Trophoblast cell (in vitro differentiated cells and primary cell): ENCODE results near the gene CDK3.

Experiments
- DNase-seq, 2 donors: peaks; one replicate each; pipeline ENCODE4 v3.0.0-alpha.2; 2016
- H2AFZ ChIP-seq: 2 replicates; pipeline ENCODE4 v1.6.1; 2013; ENCODE audit warnings: low read length, moderate library complexity, mild to moderate bottlenecking; ENCODE audit not compliant: insufficient read depth, poor library complexity
- H2AK5ac ChIP-seq: 2 replicates; pipeline ENCODE4 v1.6.1; 2013; ENCODE audit warnings: mild to moderate bottlenecking, low read length
- H2BK120ac ChIP-seq: 2 replicates; pipeline ENCODE4 v1.6.1; 2013; ENCODE audit warnings: low read length, mild to moderate bottlenecking, moderate library complexity; ENCODE audit not compliant: insufficient read depth, poor library complexity
- H2BK12ac ChIP-seq: 2 replicates; pipeline ENCODE4 v1.6.1; 2013; ENCODE audit warnings: mild to moderate bottlenecking, low read length, moderate library complexity
- H2BK5ac ChIP-seq: 2 replicates; pipeline ENCODE4 v1.6.1; 2013; ENCODE audit warnings: low read length, low read depth, moderate library complexity, mild to moderate bottlenecking; ENCODE audit not compliant: poor library complexity
- H3K14ac ChIP-seq: 2 replicates; pipeline ENCODE4 v1.6.1; 2013; ENCODE audit warnings: mild to moderate bottlenecking, low read length
- H3K18ac ChIP-seq: 2 replicates; pipeline ENCODE4 v1.6.1; 2013; ENCODE audit warnings: mild to moderate bottlenecking, low read length
- H3K23ac ChIP-seq: 2 replicates; pipeline ENCODE4 v1.6.1; 2013; ENCODE audit warnings: low read length
- H3K27ac ChIP-seq: 2 replicates; pipeline ENCODE4 v1.5.1; 2013; ENCODE audit warnings: low read depth, mild to moderate bottlenecking, inconsistent platforms, low read length, moderate library complexity
- H3K27me3 ChIP-seq: 2 replicates; pipeline ENCODE4 v1.6.1; 2013; ENCODE audit warnings: inconsistent platforms, mild to moderate bottlenecking, low read length, moderate library complexity; ENCODE audit not compliant: insufficient read depth
- H3K36me3 ChIP-seq, 2 experiments: 1 replicate in 1 of 2; 2 replicates in 1 of 2; pipeline ENCODE4 v1.6.1; 2013; ENCODE audit warnings: low read length in 2 of 2, mild to moderate bottlenecking in 2 of 2, moderate library complexity in 1 of 2; ENCODE audit not compliant: insufficient read depth in 2 of 2, control insufficient read depth in 1 of 2
- H3K4ac ChIP-seq: 2 replicates; pipeline ENCODE4 v1.6.1; 2013; ENCODE audit warnings: low read depth, mild to moderate bottlenecking, low read length, moderate library complexity
- H3K4me1 ChIP-seq, 2 experiments: 1 replicate in 1 of 2; 2 replicates in 1 of 2; pipeline ENCODE4 v1.6.1; 2013; ENCODE audit warnings: low read length in 2 of 2, mild to moderate bottlenecking in 2 of 2, moderate library complexity in 1 of 2; ENCODE audit not compliant: insufficient read depth in 2 of 2, control insufficient read depth in 1 of 2
- H3K4me2 ChIP-seq: 2 replicates; pipeline ENCODE4 v1.6.1; 2013; ENCODE audit warnings: inconsistent platforms, mild to moderate bottlenecking, low read length, moderate library complexity
- H3K4me3 ChIP-seq: 2 replicates; pipeline ENCODE4 v1.5.1; 2013; ENCODE audit warnings: mild to moderate bottlenecking, low read depth, low read length, inconsistent platforms
- H3K79me1 ChIP-seq: one replicate; pipeline ENCODE4 v1.6.1; 2013; ENCODE audit warnings: low read length
- H3K79me2 ChIP-seq: 2 replicates; pipeline ENCODE4 v1.6.1; 2013; ENCODE audit warnings: low read length, mild to moderate bottlenecking; ENCODE audit not compliant: control insufficient read depth, insufficient read depth, poor library complexity
- H3K9ac ChIP-seq: 2 replicates; pipeline ENCODE4 v1.6.1; 2013; ENCODE audit warnings: mild to moderate bottlenecking, low read length
- H3K9me3 ChIP-seq: 2 replicates; pipeline ENCODE4 v1.6.1; 2013; ENCODE audit warnings: low read depth, mild to moderate bottlenecking, control low read depth, inconsistent platforms, low read length; ENCODE audit not compliant: insufficient read depth
- H4K12ac ChIP-seq: 2 replicates; pipeline ENCODE4 v1.6.1; 2013; ENCODE audit warnings: low read depth, mild to moderate bottlenecking, low read length, moderate library complexity
- H4K8ac ChIP-seq: 2 replicates; pipeline ENCODE4 v1.6.1; 2013; ENCODE audit warnings: low read depth, mild to moderate bottlenecking, low read length, moderate library complexity
- H4K91ac ChIP-seq: one replicate; pipeline ENCODE4 v1.6.1; 2013; ENCODE audit warnings: low read depth, mild to moderate bottlenecking, low read length, moderate library complexity
- WGBS: extraction: QIAGEN DNeasy Blood & Tissue Kit; methylation state at CpG from one replicate; pipeline ENCODE4 v1.1.7; 2013; ENCODE audit warnings: missing lambda C conversion rate; ENCODE audit not compliant: insufficient read length, insufficient coverage; ENCODE audit errors: extremely low coverage; 5-methylcytosine and 5-hydroxymethylcytosine counted together

Gene CDK3

DNA sequence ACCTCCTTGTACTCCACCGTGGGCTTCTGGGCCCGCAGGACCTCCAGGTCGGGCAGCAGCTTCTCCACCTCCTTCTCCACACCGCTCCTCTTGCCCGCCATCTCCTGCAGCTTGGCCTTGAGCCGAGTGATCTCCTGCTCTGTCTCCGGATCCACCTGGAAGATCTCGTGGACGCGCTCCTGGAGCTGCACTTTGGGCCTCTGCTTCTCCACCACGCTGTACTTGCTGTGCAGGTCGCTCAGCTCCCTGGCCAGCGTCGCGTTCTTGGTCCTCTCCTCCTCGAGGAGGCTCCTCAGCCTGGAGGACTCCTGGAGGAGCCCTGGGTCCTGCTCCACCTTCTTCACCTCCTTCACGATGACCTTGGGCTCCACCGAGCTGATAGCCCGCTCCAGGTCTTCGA is 8.8 kb downstream of the CDK3 start:
- Histone ChIP-seq H2AFZ (no peak overlapping the region), H3K79me1 (no peaks in the 10 kb centered on the region), H3K14ac (no peak overlapping the region), H4K8ac (no peak overlapping the region), H3K4me1 (peaks cover 5 to 7% of the 10 kb centered on the region in 2 experiments), H3K9me3 (peaks cover 5% of the 10 kb centered on the region), H3K79me2 (no peaks in the 10 kb centered on the region), H3K23ac (no peak overlapping the region), H4K12ac (no peak overlapping the region), H3K4me2 (no peak overlapping the region), H3K18ac (no peak overlapping the region), H3K36me3 (peaks cover 0 to 10% of the 10 kb centered on the region in 2 experiments), H3K27ac (no peak overlapping the region), H2BK12ac (no peak overlapping the region), H3K9ac (no peak overlapping the region), H2BK120ac (no peak overlapping the region), H3K4me3 (no peak overlapping the region), H3K27me3 (no peaks in the 10 kb centered on the region), H2BK5ac (no peak overlapping the region), H3K4ac (no peak overlapping the region), H2AK5ac (no peak overlapping the region), H4K91ac (no peak overlapping the region)
- no peak for DNase-seq
- WGBS: no CpG with 5 or more reads among the region's 20 CpGs

GRCh38 chr17:76009969-76010661 is 9.5 kb downstream of the CDK3 start:
- no peak for DNase-seq
- no peak overlapping the region for H2BK12ac ChIP-seq
- peaks cover 5 to 7% of the 10 kb centered on the region in 2 experiments for H3K4me1 ChIP-seq
- H3K79me2 ChIP-seq: no peaks in the 10 kb centered on the region
- no peak overlapping the region for H4K12ac ChIP-seq
- H3K9ac ChIP-seq: no peak overlapping the region
- H3K36me3 ChIP-seq: peaks cover 0 to 9% of the 10 kb centered on the region in 2 experiments
- H3K9me3 ChIP-seq: peaks cover 5% of the 10 kb centered on the region
- no peak overlapping the region for H3K27ac ChIP-seq
- no peak overlapping the region for H3K23ac ChIP-seq
- no CpG with 5 or more reads among the region's 21 CpGs for WGBS
- H3K4me2 ChIP-seq: no peak overlapping the region
- H3K27me3 ChIP-seq: no peaks in the 10 kb centered on the region
- no peak overlapping the region for H2BK5ac ChIP-seq
- H3K4me3 ChIP-seq: no peak overlapping the region
- H2AK5ac ChIP-seq: no peak overlapping the region
- H4K8ac ChIP-seq: no peak overlapping the region
- H3K18ac ChIP-seq: no peak overlapping the region
- no peak overlapping the region for H2BK120ac ChIP-seq
- no peak overlapping the region for H3K14ac ChIP-seq
- H3K79me1 ChIP-seq: no peaks in the 10 kb centered on the region
- H2AFZ ChIP-seq: no peak overlapping the region
- H4K91ac ChIP-seq: no peak overlapping the region
- H3K4ac ChIP-seq: no peak overlapping the region

GRCh38 chr17:76011951-76012350 is 11.3 kb downstream of the CDK3 start:
- Histone ChIP-seq H3K36me3 (no peaks in the 10 kb centered on the region), H3K9me3 (peaks cover 2% of the 10 kb centered on the region), H4K8ac (no peak overlapping the region), H2BK5ac (no peak overlapping the region), H3K79me2 (no peaks in the 10 kb centered on the region), H3K4ac (no peak overlapping the region), H3K27me3 (no peaks in the 10 kb centered on the region), H3K27ac (no peak overlapping the region), H3K4me3 (no peak overlapping the region), H2AFZ (no peak overlapping the region), H3K23ac (no peak overlapping the region), H3K9ac (no peak overlapping the region), H3K4me2 (no peak overlapping the region), H4K91ac (no peak overlapping the region), H3K14ac (no peak overlapping the region), H2BK120ac (no peak overlapping the region), H4K12ac (no peak overlapping the region), H3K79me1 (no peaks in the 10 kb centered on the region), H3K18ac (no peak overlapping the region), H2AK5ac (no peak overlapping the region), H2BK12ac (no peak overlapping the region), H3K4me1 (peaks cover 5 to 7% of the 10 kb centered on the region in 2 experiments)
- no peak for DNase-seq
- WGBS: no CpG with 5 or more reads among the region's 5 CpGs

- H3K79me2 ChIP-seq: no peaks in the 10 kb centered on the region
- H4K8ac ChIP-seq: no peak overlapping the region
- H2BK120ac ChIP-seq: no peak overlapping the region
- H2AFZ ChIP-seq: no peak overlapping the region
- H3K9ac ChIP-seq: no peak overlapping the region
- no peak overlapping the region for H3K18ac ChIP-seq
- H3K36me3 ChIP-seq: no peaks in the 10 kb centered on the region
- no peak overlapping the region for H3K4ac ChIP-seq
- H2AK5ac ChIP-seq: no peak overlapping the region
- peaks cover 5 to 7% of the 10 kb centered on the region in 2 experiments for H3K4me1 ChIP-seq
- no peak overlapping the region for H3K14ac ChIP-seq
- DNase-seq: no peak
- H3K4me3 ChIP-seq: no peak overlapping the region
- H3K9me3 ChIP-seq: peaks cover 2% of the 10 kb centered on the region
- H2BK12ac ChIP-seq: no peak overlapping the region
- no peak overlapping the region for H3K23ac ChIP-seq
- no peaks in the 10 kb centered on the region for H3K79me1 ChIP-seq
- WGBS: no CpG with 5 or more reads among the region's 15 CpGs
- no peak overlapping the region for H4K91ac ChIP-seq
- no peak overlapping the region for H3K4me2 ChIP-seq
- no peaks in the 10 kb centered on the region for H3K27me3 ChIP-seq
- no peak overlapping the region for H2BK5ac ChIP-seq
- H4K12ac ChIP-seq: no peak overlapping the region
- no peak overlapping the region for H3K27ac ChIP-seq
Observed at GRCh38 chr17:76013377-76013932, 12.8 kb downstream of the CDK3 start.
